ENCODE data around the gene E2F4.

E2F4 gene

GRCh38 chr16:67158637-67159600 lies 33.0 kb upstream of the E2F4 start:
- TF ChIP-seq CTCF (IDR thresholded peaks at IDR 0.05; ENCODE audit: low read depth, low read length, missing control alignments), result no peak
- in situ Hi-C loops (cut with HindIII; ENCODE audit: low sequenced_read_pairs), result no loop called here
- peak overlapping the region; percentile 82 for H3K4me3 ChIP-seq (ENCODE audit: low read depth, low read length)
- no peak for DNase-seq (ENCODE audit: low read depth)

- H3K4me3 ChIP-seq (ENCODE audit: low read depth, low read length), result no peak overlapping the region
- no peak for TF ChIP-seq CTCF (IDR thresholded peaks at IDR 0.05; ENCODE audit: low read depth, low read length, missing control alignments)
- no peak for DNase-seq (ENCODE audit: low read depth)
- in situ Hi-C loops (cut with HindIII; ENCODE audit: low sequenced_read_pairs), result no loop called here
Measured at GRCh38 chr16:67161595-67162058, 30.3 kb upstream of the E2F4 start.

- in situ Hi-C loops (cut with HindIII; ENCODE audit: low sequenced_read_pairs), result no loop called here
- DNase-seq (ENCODE audit: low read depth), result no peak
- H3K4me3 ChIP-seq (ENCODE audit: low read depth, low read length), result no peak overlapping the region
- TF ChIP-seq CTCF (IDR thresholded peaks at IDR 0.05; ENCODE audit: low read depth, low read length, missing control alignments), result no peak
Measured at GRCh38 chr16:67162506-67163163, 29.3 kb upstream of the E2F4 start.

GRCh38 chr16:67163164-67163998 lies 28.6 kb upstream of the E2F4 start:
- in situ Hi-C loops (cut with HindIII; ENCODE audit: low sequenced_read_pairs), result no loop called here
- TF ChIP-seq CTCF (IDR thresholded peaks at IDR 0.05; ENCODE audit: low read depth, low read length, missing control alignments), result no peak
- H3K4me3 ChIP-seq (ENCODE audit: low read depth, low read length), result peak overlapping the region; percentile 18
- no peak for DNase-seq (ENCODE audit: low read depth)

- peak overlapping the region; percentile 18 for H3K4me3 ChIP-seq (ENCODE audit: low read depth, low read length)
- DNase-seq (ENCODE audit: low read depth), result no peak
- TF ChIP-seq CTCF (IDR thresholded peaks at IDR 0.05; ENCODE audit: low read depth, low read length, missing control alignments), result no peak
- in situ Hi-C loops (cut with HindIII; ENCODE audit: low sequenced_read_pairs), result no loop called here
Measured at GRCh38 chr16:67163999-67164558, 27.9 kb upstream of the E2F4 start.

Measured in astrocyte of the cerebellum (primary cell).